Lung microvascular endothelial cell (primary cell): ENCODE measurements around the gene IGSF9B. TPM values are rescaled to one million over a fixed set of nuclear protein-coding genes. Genes with fewer than 3 reads are reported as not detected.

Experiments used
- DNase-seq, 2 donors: peaks; one replicate each; pipeline versions ENCODE4 v3.0.0 to v3.0.0-alpha.2; 2010; ENCODE audit warnings: low read depth in 2 of 2
- total RNA-seq: library from RNA; depleted of rRNA; stranded (reverse); fragments of >200 nt; gene quantifications from 2 replicates; pipeline ENCODE4 v1.2.1, GENCODE V29; 2014

IGSF9B gene
- total RNA-seq, 1 donor from 2014 or later, result not detected

DNA sequence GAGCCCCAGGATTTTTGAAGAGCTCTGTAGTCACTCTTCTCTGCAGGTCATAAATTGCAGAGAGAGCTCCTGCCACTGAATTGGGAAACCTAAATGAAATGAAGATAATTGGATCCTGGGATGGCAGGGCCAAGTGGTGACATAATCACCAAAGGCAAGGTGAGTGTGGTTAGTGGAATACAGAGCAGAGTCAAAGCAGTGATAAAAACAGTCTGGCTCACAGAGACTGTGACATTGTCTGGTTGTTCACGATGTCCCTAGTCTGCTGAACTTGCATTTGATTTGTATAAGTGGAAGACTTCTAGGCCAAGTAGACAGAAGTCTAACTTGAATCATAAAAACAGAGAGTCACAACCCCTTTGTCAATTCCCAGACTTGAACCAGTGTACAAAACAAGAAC is 84.6 kb downstream of the IGSF9B start:
- no peak for DNase-seq

DNA sequence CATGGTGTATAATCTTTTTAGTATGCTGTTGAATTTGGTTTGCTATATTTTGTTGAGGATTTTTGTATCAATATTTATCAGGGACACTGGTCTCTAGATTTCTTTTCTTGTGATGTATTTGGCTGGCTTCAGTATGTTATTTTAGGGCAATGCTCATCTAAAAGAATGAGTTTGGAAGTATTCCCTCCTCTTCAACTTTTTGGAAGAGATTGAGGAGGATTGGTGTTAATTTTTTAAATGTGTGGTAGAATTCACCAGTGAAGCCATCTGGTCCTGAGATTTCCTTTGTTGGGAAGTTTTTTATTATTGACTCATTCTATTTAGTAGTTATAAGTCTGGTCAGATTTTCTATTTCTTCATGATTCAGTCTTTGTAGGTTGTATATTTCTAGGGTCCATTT is 89.3 kb downstream of the IGSF9B start:
- no peak for DNase-seq

DNA sequence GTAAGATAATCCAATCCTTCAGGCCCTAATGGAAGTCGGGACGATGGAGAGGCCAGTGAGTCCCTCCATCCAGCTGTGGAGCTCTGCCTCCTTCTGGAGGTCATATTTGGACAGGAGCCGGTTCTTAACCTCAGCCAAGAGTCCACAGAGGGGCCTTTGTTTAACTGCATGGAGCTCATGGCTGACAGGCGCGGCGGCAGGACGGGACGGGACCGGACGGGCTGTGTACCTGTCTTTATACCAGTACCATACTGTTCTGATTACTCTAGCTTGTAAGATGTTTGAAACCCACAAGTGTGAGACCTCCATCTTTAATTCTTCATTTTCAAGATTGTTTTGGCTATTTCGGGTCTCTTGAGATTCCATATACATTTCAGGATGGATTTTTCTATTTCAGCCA is 91.3 kb downstream of the IGSF9B start:
- DNase-seq, result no peak

DNA sequence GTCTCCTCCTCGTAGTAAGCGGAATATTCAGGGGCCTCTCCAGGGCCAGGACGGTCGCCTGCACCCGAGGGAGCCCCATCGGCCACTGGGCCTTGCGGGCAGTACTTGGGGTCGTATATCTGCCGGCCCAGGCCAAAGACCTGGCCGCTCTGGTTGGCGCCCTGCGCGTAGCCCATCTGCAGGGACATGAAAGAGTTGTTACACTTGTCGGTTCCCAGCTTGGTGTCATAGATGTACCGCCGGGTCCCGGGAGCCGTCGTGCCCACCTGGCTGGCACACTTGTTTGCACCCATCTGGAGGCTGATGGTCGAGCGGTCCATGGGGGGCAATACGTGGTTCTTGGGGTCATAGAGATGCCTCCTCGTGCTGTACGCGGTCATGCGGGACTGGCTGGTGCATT is 92.0 kb downstream of the IGSF9B start:
- no peak for DNase-seq

GRCh38 chr11:133860151-133860550 is 96.6 kb downstream of the IGSF9B start:
- no peak for DNase-seq

Other genes with a start within 250 kb of the IGSF9B start
- gene SPATA19, start 111.5 kb downstream of the IGSF9B start, total RNA-seq, result not detected in 2 replicates
- 2.8 and 17.0 TPM in 2 replicates for gene JAM3, start 112.1 kb upstream of the IGSF9B start, total RNA-seq